Measurements from ENCODE around the gene TIPRL. TPM values are rescaled to one million over a fixed set of nuclear protein-coding genes. Genes with fewer than 3 reads are reported as not detected.

The TIPRL gene
- total RNA-seq, 2 experiments from 2014 or later, result 36.0 to 54.3 TPM

DNA sequence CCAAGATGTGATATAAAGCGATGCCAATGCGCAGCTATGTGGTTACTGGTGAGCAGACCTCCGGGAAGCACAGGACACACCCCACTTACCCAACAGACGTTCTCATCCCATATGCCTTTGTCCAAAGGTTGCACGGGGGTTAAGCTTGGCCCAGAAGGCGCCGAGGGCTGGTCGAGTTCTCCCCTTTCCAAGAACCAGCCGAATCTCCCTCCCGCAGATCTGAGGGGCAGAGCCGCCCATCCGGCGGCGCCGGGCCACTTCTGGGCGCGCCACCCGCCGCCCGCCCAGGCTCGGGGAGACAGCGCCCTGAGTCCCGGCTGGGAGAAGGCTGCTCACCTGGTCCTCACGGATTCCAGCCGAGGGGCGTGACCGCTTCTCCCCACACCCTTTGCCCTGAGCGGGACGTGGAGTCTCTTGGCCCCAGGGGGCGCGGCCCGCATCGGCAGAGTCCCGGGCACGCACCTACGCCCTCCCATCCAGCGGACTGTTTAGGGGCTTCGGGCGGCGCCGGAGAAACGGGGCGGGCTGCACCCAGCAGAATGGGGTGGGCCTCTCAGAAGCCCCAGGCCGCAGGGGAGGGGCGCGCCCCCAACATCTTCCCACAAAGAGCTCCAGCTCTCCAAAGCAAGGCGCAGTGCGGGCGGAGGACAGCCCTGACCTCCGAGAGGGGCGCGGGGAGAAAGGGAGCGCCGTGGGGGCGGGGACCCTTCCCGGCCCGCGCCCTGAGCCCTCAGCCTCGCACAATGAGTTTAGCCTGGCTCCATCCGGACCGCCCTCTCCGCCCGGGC lies 42.6 kb upstream of the TIPRL start:
- ChIA-PET CTCF (ENCODE audit: unreplicated experiment) (no interaction called here), POLR2A (no interaction called here)
- H3K4me1 ChIP-seq (ENCODE audit: insufficient read depth, low read length, poor library complexity, severe bottlenecking), result no peaks in the 10 kb centered on the region
- peak overlapping the region; percentile 32 for H3K4me3 ChIP-seq (ENCODE audit: low read depth, low read length, poor library complexity, severe bottlenecking)
- TF ChIP-seq, protein P1, sequence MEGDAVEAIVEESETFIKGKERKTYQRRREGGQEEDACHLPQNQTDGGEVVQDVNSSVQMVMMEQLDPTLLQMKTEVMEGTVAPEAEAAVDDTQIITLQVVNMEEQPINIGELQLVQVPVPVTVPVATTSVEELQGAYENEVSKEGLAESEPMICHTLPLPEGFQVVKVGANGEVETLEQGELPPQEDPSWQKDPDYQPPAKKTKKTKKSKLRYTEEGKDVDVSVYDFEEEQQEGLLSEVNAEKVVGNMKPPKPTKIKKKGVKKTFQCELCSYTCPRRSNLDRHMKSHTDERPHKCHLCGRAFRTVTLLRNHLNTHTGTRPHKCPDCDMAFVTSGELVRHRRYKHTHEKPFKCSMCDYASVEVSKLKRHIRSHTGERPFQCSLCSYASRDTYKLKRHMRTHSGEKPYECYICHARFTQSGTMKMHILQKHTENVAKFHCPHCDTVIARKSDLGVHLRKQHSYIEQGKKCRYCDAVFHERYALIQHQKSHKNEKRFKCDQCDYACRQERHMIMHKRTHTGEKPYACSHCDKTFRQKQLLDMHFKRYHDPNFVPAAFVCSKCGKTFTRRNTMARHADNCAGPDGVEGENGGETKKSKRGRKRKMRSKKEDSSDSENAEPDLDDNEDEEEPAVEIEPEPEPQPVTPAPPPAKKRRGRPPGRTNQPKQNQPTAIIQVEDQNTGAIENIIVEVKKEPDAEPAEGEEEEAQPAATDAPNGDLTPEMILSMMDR (conservative IDR thresholded peaks at IDR 0.05; ENCODE audit: low read length), result no peak
- TF ChIP-seq EZH2phosphoT487 (IDR thresholded peaks at IDR 0.05; ENCODE audit: borderline replicate concordance, low read depth, low read length), result no peak
- no peaks in the 10 kb centered on the region for H3K9me2 ChIP-seq (ENCODE audit: insufficient read depth, low read length)
- no peaks in the 10 kb centered on the region for H3K9me3 ChIP-seq (ENCODE audit: low read length)
- no peaks in the 10 kb centered on the region for H3K36me3 ChIP-seq (ENCODE audit: insufficient read depth, low read length)
- intact Hi-C loops (cut with micrococcal nuclease; ENCODE audit: unreplicated experiment), result no loop called here
- BruUV-seq (replicated peaks), result no TSS peak
- DNase-seq (ENCODE audit: low spot score), result no peak
- H3K79me2 ChIP-seq (ENCODE audit: insufficient read depth, low read depth, low read length), result no peaks in the 10 kb centered on the region
- H2AFZ ChIP-seq (ENCODE audit: low read length), result no peak overlapping the region
- no peak overlapping the region for H3K27ac ChIP-seq (ENCODE audit: low read depth, low read length, poor library complexity, severe bottlenecking)
- H3K4me2 ChIP-seq (ENCODE audit: low read length), result peak overlapping the region; percentile 47; the same call in 1 of the 2 replicates
- H4K20me1 ChIP-seq (ENCODE audit: insufficient read depth, low read length), result no peaks in the 10 kb centered on the region

DNA sequence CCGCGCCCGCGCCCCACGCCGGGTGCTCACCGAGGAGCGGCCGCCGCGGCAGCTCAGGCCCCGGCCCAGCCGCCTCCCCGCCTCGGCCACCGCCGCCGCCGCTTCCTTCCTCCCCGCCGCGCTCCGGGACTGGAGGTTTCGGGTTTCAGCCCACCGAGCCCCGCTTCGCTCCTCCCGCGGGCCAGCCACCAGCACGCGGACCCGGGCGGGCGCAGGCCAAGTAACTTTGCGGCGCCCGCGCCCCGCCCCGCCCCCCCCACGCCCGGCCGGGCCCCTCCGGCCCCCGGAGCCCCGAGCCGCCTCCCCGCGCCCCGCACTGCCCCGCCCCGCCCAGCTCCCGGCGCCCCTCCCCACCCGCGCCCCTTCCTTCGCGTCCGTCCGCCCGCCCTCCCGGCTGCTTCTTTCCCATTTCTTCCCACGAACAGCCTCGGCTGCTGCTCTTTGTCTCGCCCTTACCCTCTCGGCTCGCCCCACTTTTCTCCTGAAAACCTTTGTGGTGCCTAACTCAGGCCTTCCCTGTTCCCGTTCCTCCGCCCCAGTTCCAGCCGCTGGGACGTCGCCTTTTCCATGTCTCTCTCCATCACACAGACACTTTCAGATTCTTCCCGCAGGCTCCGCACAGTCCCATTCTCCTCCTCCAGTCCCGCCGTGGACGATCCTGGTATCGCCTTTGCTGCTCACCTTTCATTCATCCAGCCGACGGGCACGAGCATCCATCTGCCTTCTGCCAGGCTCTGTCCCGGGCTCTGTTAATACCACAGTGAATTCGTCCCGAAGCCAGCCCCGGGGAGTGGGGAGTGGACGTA lies 41.9 kb upstream of the TIPRL start, which contains the start of gene GPR161:
Gene GPR161, minus strand, starts transcription at position 222 of the 806 bp plus-strand sequence. CDS start 32,080 bp downstream, outside the sequence.
- H2AFZ ChIP-seq (ENCODE audit: low read length), result peak within 1 kb of the TSS; percentile 30; the same call in 1 of the 2 replicates
- H3K27ac ChIP-seq (ENCODE audit: low read depth, low read length, poor library complexity, severe bottlenecking), result no peak within 1 kb of the TSS
- no peaks in the 10 kb centered on the region for H3K79me2 ChIP-seq (ENCODE audit: insufficient read depth, low read depth, low read length)
- ChIA-PET POLR2A (no interaction called here), CTCF (ENCODE audit: unreplicated experiment) (no interaction called here)
- H3K36me3 ChIP-seq (ENCODE audit: insufficient read depth, low read length), result no peaks in the 10 kb centered on the region
- no peaks in the 10 kb centered on the region for H4K20me1 ChIP-seq (ENCODE audit: insufficient read depth, low read length)
- no peak for TF ChIP-seq EZH2phosphoT487 (IDR thresholded peaks at IDR 0.05; ENCODE audit: borderline replicate concordance, low read depth, low read length)
- TF ChIP-seq, protein P1 (conservative IDR thresholded peaks at IDR 0.05; ENCODE audit: low read length), result no peak
- H3K9me2 ChIP-seq (ENCODE audit: insufficient read depth, low read length), result no peaks in the 10 kb centered on the region
- no peaks in the 10 kb centered on the region for H3K9me3 ChIP-seq (ENCODE audit: low read length)
- H3K4me2 ChIP-seq (ENCODE audit: low read length), result peak within 1 kb of the TSS; percentile 61
- BruUV-seq (replicated peaks), result no TSS peak
- peak within 1 kb of the TSS; percentile 32 for H3K4me3 ChIP-seq (ENCODE audit: low read depth, low read length, poor library complexity, severe bottlenecking)
- no peak for DNase-seq (ENCODE audit: low spot score)
- H3K4me1 ChIP-seq (ENCODE audit: insufficient read depth, low read length, poor library complexity, severe bottlenecking), result no peaks in the 10 kb centered on the region
- intact Hi-C loops (cut with micrococcal nuclease; ENCODE audit: unreplicated experiment), result no loop called here

Data from OCI-LY7 (cell line).